ENCODE measurements around the gene FAM219A. TPM values are rescaled to one million over a fixed set of nuclear protein-coding genes. Genes with fewer than 3 reads are reported as not detected.

FAM219A gene
- polyA plus RNA-seq, 3 donors = 0.61 to 15.3 (median 1.2) TPM

DNA sequence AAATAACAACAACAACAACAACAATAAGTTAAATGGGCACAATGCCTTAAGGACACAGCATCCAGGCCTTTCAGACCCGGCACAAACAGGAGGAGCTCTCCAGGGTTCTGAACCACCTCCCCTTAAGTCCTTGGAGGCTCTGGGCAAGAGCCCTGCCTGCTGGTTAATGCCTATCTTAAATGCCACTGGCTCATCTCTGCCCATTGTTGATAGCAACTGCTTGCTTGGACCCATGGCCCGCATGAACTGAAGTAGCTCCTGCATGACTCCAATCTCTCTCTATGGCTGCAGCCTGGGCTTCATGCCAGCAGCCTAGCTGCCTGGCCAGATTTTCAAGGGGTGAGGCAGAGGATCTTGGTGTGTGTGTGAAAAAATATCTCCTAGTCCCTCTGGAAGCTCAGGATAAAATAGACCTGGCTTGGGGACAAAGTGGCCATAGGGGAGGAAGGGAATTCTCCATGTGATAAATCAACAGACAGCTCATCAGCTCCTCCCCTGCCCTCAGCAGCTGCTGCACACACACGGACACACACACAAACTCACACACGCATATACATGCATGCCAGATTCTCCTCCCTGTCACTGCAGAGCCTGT, 27.4 kb downstream of the FAM219A start:
- no peak for DNase-seq
- no peaks in the 10 kb centered on the region for H3K9me3 ChIP-seq (replicated peaks in 1 of 2; ENCODE audit: control insufficient read depth in 1 of 2, insufficient read depth in 1 of 2, low read length in 2 of 2)
- Mint-ChIP-seq H3K4me3 (no peak overlapping the region), H3K27me3 (ENCODE audit: low read depth in 3 of 3) (peaks cover 0 to 5% (median 2%) of the 10 kb centered on the region in 3 donors), H3K27ac (no peak overlapping the region), H3K36me3 (peaks cover 3 to 9% of the 10 kb centered on the region in 2 donors), H3K9me3 (no peaks in the 10 kb centered on the region), H3K4me1 (no peaks in the 10 kb centered on the region)
- intact Hi-C loops (cut with micrococcal nuclease) = no loop called here
- no peaks in the 10 kb centered on the region for H3K36me3 ChIP-seq (replicated peaks in 1 of 2; ENCODE audit: control insufficient read depth in 1 of 2, insufficient read depth in 2 of 2, low read length in 2 of 2)
- no peak overlapping the region for H3K4me2 ChIP-seq (replicated peaks; ENCODE audit: extremely low read depth, low read length, poor library complexity, severe bottlenecking)
- no peak overlapping the region for H3K27ac ChIP-seq (ENCODE audit: low read depth in 1 of 2, low read length in 2 of 2)
- H3K4me3 ChIP-seq (replicated peaks in 1 of 3; ENCODE audit: low read depth in 2 of 3, low read length in 3 of 3) = no peak overlapping the region
- H2AFZ ChIP-seq (ENCODE audit: insufficient read depth, low read depth, low read length, poor library complexity, severe bottlenecking) = no peak overlapping the region
- H3K79me2 ChIP-seq (ENCODE audit: insufficient read depth, low read length) = no peaks in the 10 kb centered on the region
- H3K4me1 ChIP-seq (ENCODE audit: control insufficient read depth in 1 of 2, insufficient read depth in 2 of 2, low read length in 2 of 2) = no peaks in the 10 kb centered on the region
- no peaks in the 10 kb centered on the region for H3K27me3 ChIP-seq (ENCODE audit: control insufficient read depth in 2 of 2, insufficient read depth in 2 of 2, low read length in 2 of 2)
- 18% methylated on average over 1 of the region's 4 CpGs for WGBS (ENCODE audit: insufficient coverage)
- TF ChIP-seq, protein P1, sequence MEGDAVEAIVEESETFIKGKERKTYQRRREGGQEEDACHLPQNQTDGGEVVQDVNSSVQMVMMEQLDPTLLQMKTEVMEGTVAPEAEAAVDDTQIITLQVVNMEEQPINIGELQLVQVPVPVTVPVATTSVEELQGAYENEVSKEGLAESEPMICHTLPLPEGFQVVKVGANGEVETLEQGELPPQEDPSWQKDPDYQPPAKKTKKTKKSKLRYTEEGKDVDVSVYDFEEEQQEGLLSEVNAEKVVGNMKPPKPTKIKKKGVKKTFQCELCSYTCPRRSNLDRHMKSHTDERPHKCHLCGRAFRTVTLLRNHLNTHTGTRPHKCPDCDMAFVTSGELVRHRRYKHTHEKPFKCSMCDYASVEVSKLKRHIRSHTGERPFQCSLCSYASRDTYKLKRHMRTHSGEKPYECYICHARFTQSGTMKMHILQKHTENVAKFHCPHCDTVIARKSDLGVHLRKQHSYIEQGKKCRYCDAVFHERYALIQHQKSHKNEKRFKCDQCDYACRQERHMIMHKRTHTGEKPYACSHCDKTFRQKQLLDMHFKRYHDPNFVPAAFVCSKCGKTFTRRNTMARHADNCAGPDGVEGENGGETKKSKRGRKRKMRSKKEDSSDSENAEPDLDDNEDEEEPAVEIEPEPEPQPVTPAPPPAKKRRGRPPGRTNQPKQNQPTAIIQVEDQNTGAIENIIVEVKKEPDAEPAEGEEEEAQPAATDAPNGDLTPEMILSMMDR (IDR thresholded peaks at IDR 0.05) = no peak
- no peak overlapping the region for H3K9ac ChIP-seq (ENCODE audit: insufficient read depth, low read length, poor library complexity, severe bottlenecking)
- H4K20me1 ChIP-seq (ENCODE audit: insufficient read depth, low read length) = peaks cover 18% of the 10 kb centered on the region

DNA sequence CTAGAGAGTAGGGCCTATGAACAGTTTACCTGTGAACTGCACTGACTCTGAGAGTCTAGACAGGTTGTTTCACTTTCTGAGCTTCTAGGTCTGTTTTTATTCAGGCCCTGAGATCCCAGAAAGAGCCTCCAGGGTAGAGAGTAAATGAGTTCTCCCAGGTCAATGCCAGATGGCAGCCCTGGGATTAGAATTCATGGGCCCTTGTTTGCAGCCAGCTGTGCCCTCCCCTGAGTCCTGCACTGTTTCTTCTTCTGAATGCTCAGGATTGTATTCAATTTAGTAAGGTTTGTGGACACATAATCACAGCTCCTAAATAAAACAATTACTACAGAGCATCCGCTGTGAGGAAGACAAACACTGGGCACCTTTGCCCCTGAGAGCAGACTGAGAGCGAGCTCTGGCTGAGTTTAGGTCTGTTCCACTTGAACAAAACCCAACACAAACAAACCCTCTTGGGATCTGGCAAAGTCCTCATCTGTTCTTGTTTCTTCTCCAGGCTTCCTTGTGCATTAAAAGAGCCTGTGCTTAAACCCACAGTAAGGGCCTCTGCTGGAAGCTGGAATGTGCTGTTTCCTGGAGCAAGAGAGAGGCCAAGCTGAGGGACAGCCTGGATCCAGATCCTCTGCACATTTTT, 29.9 kb downstream of the FAM219A start:
- Histone ChIP-seq H3K4me1 (ENCODE audit: control insufficient read depth in 1 of 2, insufficient read depth in 2 of 2, low read length in 2 of 2) (no peaks in the 10 kb centered on the region), H3K9ac (ENCODE audit: insufficient read depth, low read length, poor library complexity, severe bottlenecking) (no peak overlapping the region), H3K27ac (ENCODE audit: low read depth in 1 of 2, low read length in 2 of 2) (no peak overlapping the region), H3K4me3 (replicated peaks in 1 of 3; ENCODE audit: low read depth in 2 of 3, low read length in 3 of 3) (no peak overlapping the region), H3K36me3 (replicated peaks in 1 of 2; ENCODE audit: control insufficient read depth in 1 of 2, insufficient read depth in 2 of 2, low read length in 2 of 2) (no peaks in the 10 kb centered on the region), H3K9me3 (replicated peaks in 1 of 2; ENCODE audit: control insufficient read depth in 1 of 2, insufficient read depth in 1 of 2, low read length in 2 of 2) (no peaks in the 10 kb centered on the region), H3K4me2 (replicated peaks; ENCODE audit: extremely low read depth, low read length, poor library complexity, severe bottlenecking) (no peak overlapping the region), H3K27me3 (ENCODE audit: control insufficient read depth in 2 of 2, insufficient read depth in 2 of 2, low read length in 2 of 2) (no peaks in the 10 kb centered on the region), H2AFZ (ENCODE audit: insufficient read depth, low read depth, low read length, poor library complexity, severe bottlenecking) (no peak overlapping the region), H3K79me2 (ENCODE audit: insufficient read depth, low read length) (no peaks in the 10 kb centered on the region), H4K20me1 (ENCODE audit: insufficient read depth, low read length) (peaks cover 13% of the 10 kb centered on the region)
- Mint-ChIP-seq H3K27ac (no peak overlapping the region), H3K4me3 (no peak overlapping the region), H3K27me3 (ENCODE audit: low read depth in 3 of 3) (peaks cover 0 to 3% (median 3%) of the 10 kb centered on the region in 3 donors), H3K36me3 (peaks cover 3 to 9% of the 10 kb centered on the region in 2 donors), H3K4me1 (no peaks in the 10 kb centered on the region), H3K9me3 (no peaks in the 10 kb centered on the region)
- 100% methylated on average over 2 of the region's 2 CpGs for WGBS (ENCODE audit: insufficient coverage)
- intact Hi-C loops (cut with micrococcal nuclease) = no loop called here
- no peak for DNase-seq
- TF ChIP-seq, protein P1 (IDR thresholded peaks at IDR 0.05) = no peak

Data from CD14-positive monocyte (primary cell).